Keratinocyte (primary cell): Measurements from ENCODE around the gene SERP1. TPM values are rescaled to one million over a fixed set of nuclear protein-coding genes. Genes with fewer than 3 reads are reported as not detected.
A peak's percentile ranks its signal among the peaks of the same experiment; 100 is the strongest.

ENCODE experiments used
- DNase-seq: peaks from one replicate; pipeline ENCODE4 v3.0.0-alpha.2; 2011; ENCODE audit warnings: low read depth, missing footprints, low spot score
- FAIRE-seq: peaks from 2 replicates; lab custom pipeline; 2011; peaks lifted over from hg19 to GRCh38; lab: Jason Lieb, UNC
- H2AFZ ChIP-seq: 2 replicates; pipeline ENCODE4 v1.6.0; 2012; ENCODE audit warnings: low read length, control low read depth, inconsistent platforms; ENCODE audit not compliant: control insufficient read depth
- H3K27ac ChIP-seq: 2 replicates; pipeline ENCODE4 v1.5.1; 2011; ENCODE audit warnings: low read length; ENCODE audit not compliant: control insufficient read depth, insufficient read depth
- H3K27me3 ChIP-seq: 3 replicates; pipeline ENCODE4 v1.6.0; 2011; ENCODE audit warnings: low read length; ENCODE audit not compliant: control insufficient read depth, insufficient read depth; ENCODE audit errors: extremely low read depth
- H3K36me3 ChIP-seq, 2 experiments: 2 replicates in 1 of 2; 3 replicates in 1 of 2; pipeline ENCODE4 v1.5.1; 2011; ENCODE audit warnings: low read length in 2 of 2, mild to moderate bottlenecking in 1 of 2; ENCODE audit not compliant: control insufficient read depth in 2 of 2, insufficient read depth in 2 of 2; ENCODE audit errors: extremely low read depth in 1 of 2
- H3K4me1 ChIP-seq: 3 replicates; pipeline ENCODE4 v1.5.1; 2011; ENCODE audit warnings: low read length; ENCODE audit not compliant: control insufficient read depth, insufficient read depth; ENCODE audit errors: extremely low read depth
- H3K4me2 ChIP-seq: 3 replicates; pipeline ENCODE4 v1.6.0; 2011; ENCODE audit warnings: low read depth, low read length; ENCODE audit not compliant: control insufficient read depth, insufficient read depth; ENCODE audit errors: extremely low read depth
- H3K4me3 ChIP-seq, 3 experiments: fragments of 200-600 bp in 1 of 3; sonication (generic) in 1 of 3; 2 replicates in 2 of 3; 3 replicates in 1 of 3; pipeline ENCODE4 v1.5.1; 2011 to 2016; ENCODE audit warnings: low read length in 3 of 3, mild to moderate bottlenecking in 3 of 3, control low read depth in 2 of 3, inconsistent platforms in 1 of 3, low read depth in 1 of 3, mixed read lengths in 1 of 3, mixed run types in 1 of 3, moderate library complexity in 1 of 3; ENCODE audit not compliant: control insufficient read depth in 2 of 3, insufficient read depth in 2 of 3; ENCODE audit errors: extremely low read depth in 1 of 3
- H3K79me2 ChIP-seq: 2 replicates; pipeline ENCODE4 v1.6.0; 2012; ENCODE audit warnings: low read length; ENCODE audit not compliant: control insufficient read depth, insufficient read depth
- H3K9ac ChIP-seq: 3 replicates; pipeline ENCODE4 v1.6.0; 2011; ENCODE audit warnings: low read length; ENCODE audit not compliant: control insufficient read depth, insufficient read depth; ENCODE audit errors: extremely low read depth
- H3K9me1 ChIP-seq: 3 replicates; pipeline ENCODE4 v1.6.0; 2011; ENCODE audit warnings: low read length; ENCODE audit not compliant: control insufficient read depth, insufficient read depth; ENCODE audit errors: extremely low read depth
- H3K9me3 ChIP-seq: 2 replicates; pipeline ENCODE4 v1.5.1; 2012; ENCODE audit warnings: low read depth, low read length; ENCODE audit not compliant: control insufficient read depth
- H4K20me1 ChIP-seq: 3 replicates; pipeline ENCODE4 v1.6.0; 2011; ENCODE audit warnings: low read length; ENCODE audit not compliant: control insufficient read depth, insufficient read depth; ENCODE audit errors: extremely low read depth
- EZH2 ChIP-seq: IDR thresholded peaks from one replicate; pipeline ENCODE4 v1.6.1; 2012; ENCODE audit warnings: inconsistent platforms, mild to moderate bottlenecking, low read length, moderate library complexity
- dilution Hi-C: fragments of 300-500 bp; cut with MboI; formaldehyde crosslinking; loops from one replicate; pipeline ENCODE4 v1.7.0; 2020; ENCODE audit warnings: low sequenced_read_pairs; ENCODE audit not compliant: extremely low pct_ligation_motif_present
- polyA plus RNA-seq, 5 experiments: library from polyadenylated mRNA; depleted of rRNA in 3 of 5; stranded (reverse) in 3 of 5; stranded (forward) in 1 of 5; unstranded in 1 of 5; fragments of >200 nt; gene quantifications; 1 replicate in 1 of 5; 2 replicates in 3 of 5; 3 replicates in 1 of 5; pipeline versions ENCODE4 v1.2.1 to v1.2.3, GENCODE V29; 2011 to 2012; ENCODE audit warnings: missing spikeins in 2 of 5, low read depth in 1 of 5, low replicate concordance in 1 of 5
- TF ChIP-seq, protein P1 (sequence below), 3 experiments: IDR thresholded peaks in 1 of 3; conservative IDR thresholded peaks in 1 of 3; optimal IDR thresholded peaks in 1 of 3; 2 replicates in 2 of 3; 3 replicates in 1 of 3; pipeline versions ENCODE3 to v1.5.1; 2011; ENCODE audit warnings: low read length in 3 of 3, mild to moderate bottlenecking in 3 of 3, moderate library complexity in 2 of 3, control low read depth in 1 of 3, inconsistent platforms in 1 of 3; ENCODE audit not compliant: insufficient read depth in 2 of 3; ENCODE audit errors: extremely low read depth in 1 of 3

SERP1 gene
- polyA plus RNA-seq, 1 donor (not counting 4 experiments of a cell fraction or from before 2014, with no cell fraction given), result 84.2 TPM

GRCh38 chr3:150520408-150520807 is 25.9 kb downstream of the SERP1 start:
- H3K4me1 ChIP-seq, result peaks cover 8% of the 10 kb centered on the region
- no peaks in the 10 kb centered on the region for H3K79me2 ChIP-seq
- no peak overlapping the region for H2AFZ ChIP-seq
- peaks cover 6% of the 10 kb centered on the region for H3K9me3 ChIP-seq
- DNase-seq, result no peak
- H3K9me1 ChIP-seq, result no peaks in the 10 kb centered on the region
- no peak for FAIRE-seq
- H3K27me3 ChIP-seq, result no peaks in the 10 kb centered on the region
- no peaks in the 10 kb centered on the region for H3K36me3 ChIP-seq
- H3K4me3 ChIP-seq, result no peak overlapping the region
- no peak overlapping the region for H3K27ac ChIP-seq
- H3K9ac ChIP-seq, result no peak overlapping the region
- no peak for TF ChIP-seq EZH2
- TF ChIP-seq, protein P1, sequence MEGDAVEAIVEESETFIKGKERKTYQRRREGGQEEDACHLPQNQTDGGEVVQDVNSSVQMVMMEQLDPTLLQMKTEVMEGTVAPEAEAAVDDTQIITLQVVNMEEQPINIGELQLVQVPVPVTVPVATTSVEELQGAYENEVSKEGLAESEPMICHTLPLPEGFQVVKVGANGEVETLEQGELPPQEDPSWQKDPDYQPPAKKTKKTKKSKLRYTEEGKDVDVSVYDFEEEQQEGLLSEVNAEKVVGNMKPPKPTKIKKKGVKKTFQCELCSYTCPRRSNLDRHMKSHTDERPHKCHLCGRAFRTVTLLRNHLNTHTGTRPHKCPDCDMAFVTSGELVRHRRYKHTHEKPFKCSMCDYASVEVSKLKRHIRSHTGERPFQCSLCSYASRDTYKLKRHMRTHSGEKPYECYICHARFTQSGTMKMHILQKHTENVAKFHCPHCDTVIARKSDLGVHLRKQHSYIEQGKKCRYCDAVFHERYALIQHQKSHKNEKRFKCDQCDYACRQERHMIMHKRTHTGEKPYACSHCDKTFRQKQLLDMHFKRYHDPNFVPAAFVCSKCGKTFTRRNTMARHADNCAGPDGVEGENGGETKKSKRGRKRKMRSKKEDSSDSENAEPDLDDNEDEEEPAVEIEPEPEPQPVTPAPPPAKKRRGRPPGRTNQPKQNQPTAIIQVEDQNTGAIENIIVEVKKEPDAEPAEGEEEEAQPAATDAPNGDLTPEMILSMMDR (optimal IDR thresholded peaks at IDR 0.05 in 1 of 3, IDR thresholded peaks at IDR 0.05 in 1 of 3, conservative IDR thresholded peaks at IDR 0.05 in 1 of 3; ENCODE audit: extremely low read depth in 1 of 3, insufficient read depth in 2 of 3, low read length in 3 of 3), result no peak
- H3K4me2 ChIP-seq, result no peak overlapping the region
- H4K20me1 ChIP-seq, result no peaks in the 10 kb centered on the region
- dilution Hi-C loops, result no loop called here

DNA sequence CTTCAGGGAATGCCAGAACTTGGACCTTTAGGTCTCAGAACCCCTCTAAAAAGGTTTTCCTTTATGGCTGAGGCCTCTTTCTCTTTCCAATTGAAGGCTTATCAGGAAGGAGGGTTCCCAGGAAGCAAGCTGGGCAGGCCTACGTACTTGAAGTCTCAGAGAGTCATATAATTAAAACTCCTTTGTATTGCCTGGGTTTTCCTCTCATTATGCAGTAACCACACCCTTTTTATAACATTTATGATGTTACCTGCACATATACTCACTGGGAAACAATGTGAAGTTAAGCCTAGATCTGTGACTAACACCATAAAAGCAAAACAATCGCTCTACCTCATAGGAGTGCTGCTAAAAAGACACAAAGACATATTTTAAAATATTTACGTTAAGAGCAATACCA is 27.3 kb downstream of the SERP1 start:
- Histone ChIP-seq H3K4me3 (no peak overlapping the region), H3K4me2 (peak overlapping the region; percentile 9), H3K27me3 (no peaks in the 10 kb centered on the region), H3K9ac (peak overlapping the region; percentile 49), H3K9me3 (peaks cover 6% of the 10 kb centered on the region), H2AFZ (peak overlapping the region; percentile 55), H3K79me2 (no peaks in the 10 kb centered on the region), H3K4me1 (peaks cover 8% of the 10 kb centered on the region), H3K36me3 (no peaks in the 10 kb centered on the region), H3K27ac (peak overlapping the region; percentile 81), H4K20me1 (no peaks in the 10 kb centered on the region), H3K9me1 (no peaks in the 10 kb centered on the region)
- FAIRE-seq (peak; percentile 60), DNase-seq (no peak)
- no peak for TF ChIP-seq EZH2
- TF ChIP-seq, protein P1 (optimal IDR thresholded peaks at IDR 0.05 in 1 of 3, IDR thresholded peaks at IDR 0.05 in 1 of 3, conservative IDR thresholded peaks at IDR 0.05 in 1 of 3; ENCODE audit: extremely low read depth in 1 of 3, insufficient read depth in 2 of 3, low read length in 3 of 3), result no peak
- dilution Hi-C loops, result no loop called here
